GM18873 (cell line): Measurements from ENCODE around the gene ERGIC3.
A peak's percentile ranks its signal among the peaks of the same experiment; 100 is the strongest.

Source experiments
- ATAC-seq: cut with Tn5 transposase; IDR thresholded peaks from one replicate; pipeline ENCODE4 v1.9.1; 2021; ENCODE audit warnings: mild to moderate bottlenecking, moderate library complexity, moderate number of reproducible peaks; ENCODE audit not compliant: unreplicated experiment, low FRiP score

Gene ERGIC3

DNA sequence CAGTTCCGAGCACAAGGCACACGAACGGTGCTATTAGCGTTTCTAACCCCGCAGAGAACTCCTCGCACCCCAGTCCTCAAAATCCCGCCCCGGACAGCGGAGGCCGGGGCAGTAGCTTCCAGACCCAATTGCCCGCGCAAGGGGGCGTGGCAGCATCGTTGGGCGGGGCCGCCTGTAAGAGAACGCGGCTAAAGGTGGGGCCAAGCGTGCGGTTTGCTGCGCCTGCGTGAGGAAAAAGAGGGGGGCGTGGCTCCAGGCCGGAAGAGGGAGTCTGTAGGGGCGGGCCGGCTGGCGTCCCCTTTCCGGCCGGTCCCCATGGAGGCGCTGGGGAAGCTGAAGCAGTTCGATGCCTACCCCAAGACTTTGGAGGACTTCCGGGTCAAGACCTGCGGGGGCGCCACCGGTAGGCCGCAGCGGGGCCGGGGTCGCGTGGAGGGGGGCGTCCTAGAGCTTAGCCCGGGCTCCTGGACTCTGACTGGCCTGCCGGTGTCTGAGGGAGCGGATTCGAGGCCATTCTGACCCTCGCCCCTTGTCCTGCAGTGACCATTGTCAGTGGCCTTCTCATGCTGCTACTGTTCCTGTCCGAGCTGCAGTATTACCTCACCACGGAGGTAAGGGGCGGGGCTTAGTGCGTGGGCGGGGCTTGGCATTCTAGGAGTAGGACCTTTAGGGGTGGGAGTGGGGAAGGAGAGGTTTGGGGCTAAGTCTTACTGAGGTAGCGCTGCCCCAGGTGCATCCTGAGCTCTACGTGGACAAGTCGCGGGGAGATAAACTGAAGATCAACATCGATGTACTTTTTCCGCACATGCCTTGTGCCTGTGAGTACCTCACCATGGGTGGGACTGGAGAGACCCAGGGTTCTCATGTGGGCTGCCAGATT is at the start of gene ERGIC3:
Gene ERGIC3 (plus strand): TSS at position 296 of the 880 bp plus-strand sequence. CDS start 20 bp downstream, at position 316.
- ATAC-seq: peak; percentile 74

DNA sequence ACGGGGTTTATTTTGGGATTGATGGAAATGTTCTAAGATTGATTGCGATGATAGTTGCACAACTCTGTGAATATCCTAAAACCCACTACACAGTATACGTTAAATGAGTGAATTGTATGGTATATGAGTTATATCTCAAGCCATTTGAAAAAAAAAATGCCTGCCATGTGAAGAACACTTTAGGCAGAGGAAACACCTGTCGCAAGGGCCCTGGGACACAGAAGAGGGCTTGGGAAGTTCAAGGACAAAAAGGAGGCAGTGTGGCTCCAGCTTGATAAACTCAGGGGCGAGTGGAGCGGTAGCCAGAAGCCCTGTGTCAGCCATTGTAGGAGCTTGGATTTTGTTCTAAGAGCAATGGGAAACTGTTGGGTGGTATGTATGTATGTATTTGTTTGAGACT is 49.5 kb upstream of the ERGIC3 start:
- ATAC-seq: no peak

GRCh38 chr20:35496481-35496880 is 45.4 kb upstream of the ERGIC3 start:
- no peak for ATAC-seq

DNA sequence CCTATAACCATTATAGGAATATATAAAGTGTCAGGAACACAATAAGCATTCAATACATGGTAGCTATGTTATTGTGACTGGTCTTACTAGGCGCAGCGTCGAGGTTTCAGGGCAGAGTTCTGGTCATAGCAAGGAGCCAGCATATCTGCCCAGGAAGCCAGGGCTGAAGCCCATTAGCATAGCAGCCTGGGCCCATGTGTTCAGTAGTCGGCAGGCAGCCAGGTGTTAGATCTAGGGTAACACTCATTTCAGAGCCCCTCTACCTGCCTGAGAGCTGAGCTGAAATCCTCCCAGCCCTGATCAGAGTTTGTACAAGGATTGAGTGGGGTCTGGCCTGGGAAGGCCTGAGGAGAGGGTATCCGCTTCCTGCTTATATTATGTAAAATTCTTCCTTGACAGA is 44.6 kb upstream of the ERGIC3 start:
- no peak for ATAC-seq

GRCh38 chr20:35497780-35498189 is 44.1 kb upstream of the ERGIC3 start:
- ATAC-seq: no peak

- ATAC-seq: no peak
Measured at GRCh38 chr20:35499271-35499670, 42.6 kb upstream of the ERGIC3 start.

- no peak for ATAC-seq
Measured at GRCh38 chr20:35502352-35502751, 39.5 kb upstream of the ERGIC3 start.

- no peak for ATAC-seq
Measured at GRCh38 chr20:35503281-35503680, 38.6 kb upstream of the ERGIC3 start.

DNA sequence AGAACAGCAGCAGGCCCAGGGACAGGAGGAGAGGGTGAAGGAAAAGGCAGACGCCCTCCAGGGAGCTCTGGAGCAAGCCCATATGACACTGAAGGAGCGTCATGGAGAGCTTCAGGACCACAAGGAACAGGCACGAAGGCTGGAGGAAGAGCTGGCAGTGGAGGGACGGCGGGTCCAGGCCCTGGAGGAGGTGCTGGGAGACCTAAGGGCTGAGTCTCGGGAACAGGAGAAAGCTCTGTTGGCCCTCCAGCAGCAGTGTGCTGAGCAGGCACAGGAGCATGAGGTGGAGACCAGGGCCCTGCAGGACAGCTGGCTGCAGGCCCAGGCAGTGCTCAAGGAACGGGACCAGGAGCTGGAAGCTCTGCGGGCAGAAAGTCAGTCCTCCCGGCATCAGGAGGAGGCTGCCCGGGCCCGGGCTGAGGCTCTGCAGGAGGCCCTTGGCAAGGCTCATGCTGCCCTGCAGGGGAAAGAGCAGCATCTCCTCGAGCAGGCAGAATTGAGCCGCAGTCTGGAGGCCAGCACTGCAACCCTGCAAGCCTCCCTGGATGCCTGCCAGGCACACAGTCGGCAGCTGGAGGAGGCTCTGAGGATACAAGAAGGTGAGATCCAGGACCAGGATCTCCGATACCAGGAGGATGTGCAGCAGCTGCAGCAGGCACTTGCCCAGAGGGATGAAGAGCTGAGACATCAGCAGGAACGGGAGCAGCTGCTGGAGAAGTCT is 37.9 kb upstream of the ERGIC3 start:
- ATAC-seq: no peak

DNA sequence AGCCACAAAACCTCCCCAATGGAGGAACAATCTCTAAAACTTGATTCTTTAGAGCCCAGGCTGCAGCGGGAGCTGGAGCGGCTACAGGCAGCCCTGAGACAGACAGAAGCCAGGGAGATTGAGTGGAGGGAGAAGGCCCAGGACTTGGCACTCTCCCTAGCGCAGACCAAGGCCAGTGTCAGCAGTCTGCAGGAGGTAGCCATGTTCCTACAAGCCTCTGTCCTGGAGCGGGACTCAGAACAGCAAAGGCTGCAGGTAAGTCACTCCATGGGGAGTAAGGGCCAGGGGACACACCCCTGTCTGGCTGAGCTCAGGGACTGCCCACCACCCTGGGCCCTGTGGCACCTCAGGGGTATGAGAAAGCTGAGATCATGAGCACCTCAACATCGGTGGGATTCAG is 37.1 kb upstream of the ERGIC3 start:
- no peak for ATAC-seq

- ATAC-seq: no peak
Measured at GRCh38 chr20:35506179-35506578, 35.7 kb upstream of the ERGIC3 start.

- ATAC-seq: no peak
Measured at GRCh38 chr20:35506872-35507638, 34.8 kb upstream of the ERGIC3 start.

DNA sequence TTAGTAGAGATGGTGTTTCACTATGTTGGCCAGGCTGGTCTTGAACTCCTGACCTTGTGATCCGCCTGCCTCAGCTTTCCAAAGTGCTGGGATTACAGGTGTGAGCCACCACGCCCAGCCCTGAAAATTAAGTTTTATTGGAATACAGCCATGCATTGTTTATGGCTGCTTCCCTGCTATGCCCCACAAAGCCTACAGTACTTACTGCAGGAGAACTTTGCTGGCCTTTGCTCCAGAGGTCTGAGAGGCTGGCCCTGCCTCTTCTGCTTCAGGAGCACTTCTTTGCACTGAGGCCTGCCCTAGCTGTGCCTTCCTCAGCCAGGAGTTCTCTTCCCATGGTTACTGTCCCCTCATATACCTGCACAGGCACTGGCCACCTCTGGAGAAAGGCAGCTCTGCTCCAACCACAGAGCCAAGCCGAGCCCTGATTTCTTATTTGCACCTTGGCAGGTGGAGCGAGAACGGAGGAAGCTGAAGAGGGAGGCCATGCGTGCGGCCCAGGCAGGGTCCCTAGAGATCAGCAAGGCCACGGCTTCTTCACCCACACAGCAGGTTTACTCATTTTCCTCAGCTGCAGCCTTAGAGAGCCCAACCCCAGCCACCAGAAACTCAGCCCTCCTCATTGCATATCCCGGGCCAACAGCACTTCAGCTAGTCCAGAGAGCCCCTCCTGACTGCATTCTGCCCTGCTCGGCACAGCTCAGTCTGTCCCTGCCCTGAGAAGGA is 33.2 kb upstream of the ERGIC3 start:
- no peak for ATAC-seq

DNA sequence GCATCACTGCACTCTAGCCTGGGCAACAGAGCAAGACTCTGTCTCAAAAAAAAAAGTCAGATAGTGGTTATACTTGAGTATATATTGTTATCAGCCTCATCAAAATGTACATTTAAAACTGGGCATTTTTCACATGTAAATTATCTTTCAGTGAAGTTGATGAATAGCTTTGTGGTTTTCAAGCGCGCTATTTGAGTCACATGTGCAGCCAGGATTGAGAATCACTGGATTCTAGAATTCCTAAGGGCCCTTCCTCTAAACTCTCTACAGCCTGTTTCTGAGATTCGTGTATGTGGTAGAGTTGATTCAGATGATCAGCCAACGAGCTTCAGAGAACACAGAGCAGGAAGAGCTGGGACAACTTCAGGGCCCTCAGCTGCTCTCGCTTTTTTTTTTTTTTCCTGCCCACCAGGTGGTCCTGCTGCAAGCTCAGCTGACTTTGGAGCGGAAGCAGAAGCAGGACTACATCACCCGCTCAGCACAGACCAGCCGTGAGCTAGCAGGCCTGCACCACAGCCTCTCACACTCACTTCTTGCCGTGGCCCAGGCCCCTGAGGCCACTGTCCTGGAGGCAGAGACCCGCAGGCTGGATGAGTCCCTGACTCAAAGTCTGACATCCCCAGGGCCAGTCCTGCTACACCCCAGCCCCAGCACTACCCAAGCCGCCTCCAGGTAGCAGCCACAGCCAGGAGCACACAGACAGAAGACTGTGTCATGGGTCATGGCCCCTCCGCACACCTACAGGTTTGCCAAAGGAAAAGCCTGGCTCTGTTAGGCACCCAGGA is 30.7 kb upstream of the ERGIC3 start:
- no peak for ATAC-seq

- no peak for ATAC-seq
Measured at GRCh38 chr20:35511814-35512420, 30.0 kb upstream of the ERGIC3 start.

DNA sequence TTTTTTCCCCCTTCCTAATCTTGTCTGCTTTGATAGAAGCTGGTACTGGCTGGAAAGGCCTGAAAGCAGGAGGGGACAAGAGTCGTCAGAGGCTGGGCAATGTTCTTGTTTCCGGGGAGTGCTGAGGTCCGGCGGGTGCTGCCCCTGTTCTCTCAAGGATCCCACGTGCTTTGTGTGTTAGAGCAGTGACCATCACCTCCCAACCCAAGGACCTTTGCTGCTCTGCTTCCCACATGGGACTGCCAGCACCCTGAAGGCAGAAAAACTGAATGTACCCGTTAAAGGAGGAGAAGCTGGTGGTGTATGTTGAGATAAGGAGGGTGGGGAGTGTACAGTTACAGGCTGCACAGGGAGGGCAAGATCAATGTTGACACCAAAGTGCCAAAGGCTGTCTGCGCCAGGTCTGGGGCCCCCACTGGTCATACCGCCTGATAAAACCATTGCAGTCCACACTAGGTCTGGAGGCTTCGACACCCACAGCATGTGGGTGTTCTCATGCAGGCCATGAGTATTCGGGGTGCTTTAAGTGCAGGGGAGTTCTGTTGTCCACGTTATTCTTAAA is 27.4 kb upstream of the ERGIC3 start:
- no peak for ATAC-seq

DNA sequence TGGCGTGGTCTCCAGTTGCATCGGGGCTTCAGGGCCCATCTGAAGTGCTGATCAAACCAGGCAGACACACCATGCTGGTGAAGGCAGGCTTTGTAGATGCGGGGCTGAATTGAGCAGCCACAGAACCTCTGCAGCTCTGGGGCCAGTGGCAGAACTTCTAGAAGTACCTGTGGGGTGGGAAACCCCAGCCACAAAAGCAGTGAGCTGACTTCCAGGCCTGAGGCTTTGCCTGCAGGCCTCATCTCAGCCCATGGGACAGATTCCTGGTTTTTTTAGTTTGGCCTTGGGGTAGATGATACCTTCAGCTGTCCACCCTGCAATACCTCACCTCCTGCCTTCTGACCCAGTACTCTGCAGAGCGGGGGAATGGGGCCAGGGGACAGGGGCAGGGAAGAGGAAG is 26.5 kb upstream of the ERGIC3 start:
- no peak for ATAC-seq

GRCh38 chr20:35515949-35516645 is 25.8 kb upstream of the ERGIC3 start:
- ATAC-seq: no peak
